ENCODE measurements around the gene PITHD1.
"Not testable (repeated sequence)": the region's sequence is repeated elsewhere in the genome, so short reads cannot be mapped to it uniquely, and the experiment has no call there.

Gene PITHD1

GRCh38 chr1:23825762-23826522 is 47.7 kb downstream of the PITHD1 start:
- DNase-seq (ENCODE audit: low read depth in 3 of 3): no peak

- not testable (repeated sequence) for DNase-seq (ENCODE audit: low read depth in 3 of 3)
Measured at GRCh38 chr1:23826590-23826989, 48.4 kb downstream of the PITHD1 start.

- DNase-seq (ENCODE audit: low read depth in 3 of 3): no peak
Measured at GRCh38 chr1:23827717-23828116, 49.5 kb downstream of the PITHD1 start.

GRCh38 chr1:23834156-23834555 is 55.9 kb downstream of the PITHD1 start:
- not testable (repeated sequence) for DNase-seq (ENCODE audit: low read depth in 3 of 3)

GRCh38 chr1:23836037-23836436 is 57.8 kb downstream of the PITHD1 start:
- DNase-seq (ENCODE audit: low read depth in 3 of 3): no peak

Measured in stimulated activated CD4-positive, alpha-beta T cell treated with anti-CD3 and anti-CD28 coated beads, TNF-alpha, amount 100 ng/mL, for 24 hours (primary cell).